CD4-positive, alpha-beta T cell treated with Interleukin-17A for 4 hours (primary cell): ENCODE data around the gene ANKRD53.
A peak's percentile ranks its signal among the peaks of the same experiment; 100 is the strongest.

Experiments
- DNase-seq: peaks from one replicate; pipeline ENCODE4 v3.0.0-alpha.2; 2020; ENCODE audit warnings: mixed read lengths

The ANKRD53 gene, protein sequence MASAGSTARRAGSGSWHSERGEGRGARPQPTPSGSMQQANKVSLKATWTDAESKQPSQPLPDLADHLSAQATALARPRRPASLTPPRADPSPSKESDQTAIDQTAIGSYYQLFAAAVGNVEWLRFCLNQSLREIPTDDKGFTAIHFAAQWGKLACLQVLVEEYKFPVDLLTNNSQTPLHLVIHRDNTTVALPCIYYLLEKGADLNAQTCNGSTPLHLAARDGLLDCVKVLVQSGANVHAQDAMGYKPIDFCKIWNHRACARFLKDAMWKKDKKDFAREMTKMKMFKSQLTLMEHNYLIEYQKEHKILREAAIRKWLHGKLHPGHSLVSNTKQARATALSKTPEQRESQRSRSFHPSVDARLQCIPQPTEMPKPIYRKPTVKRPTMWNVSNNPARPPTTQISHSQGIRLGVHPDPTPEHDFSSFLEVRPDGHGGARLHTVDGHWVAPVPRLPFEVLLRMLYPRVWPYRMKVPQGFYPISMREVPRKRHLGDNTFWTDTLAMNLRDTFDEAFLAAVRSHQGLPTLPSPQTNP

DNA sequence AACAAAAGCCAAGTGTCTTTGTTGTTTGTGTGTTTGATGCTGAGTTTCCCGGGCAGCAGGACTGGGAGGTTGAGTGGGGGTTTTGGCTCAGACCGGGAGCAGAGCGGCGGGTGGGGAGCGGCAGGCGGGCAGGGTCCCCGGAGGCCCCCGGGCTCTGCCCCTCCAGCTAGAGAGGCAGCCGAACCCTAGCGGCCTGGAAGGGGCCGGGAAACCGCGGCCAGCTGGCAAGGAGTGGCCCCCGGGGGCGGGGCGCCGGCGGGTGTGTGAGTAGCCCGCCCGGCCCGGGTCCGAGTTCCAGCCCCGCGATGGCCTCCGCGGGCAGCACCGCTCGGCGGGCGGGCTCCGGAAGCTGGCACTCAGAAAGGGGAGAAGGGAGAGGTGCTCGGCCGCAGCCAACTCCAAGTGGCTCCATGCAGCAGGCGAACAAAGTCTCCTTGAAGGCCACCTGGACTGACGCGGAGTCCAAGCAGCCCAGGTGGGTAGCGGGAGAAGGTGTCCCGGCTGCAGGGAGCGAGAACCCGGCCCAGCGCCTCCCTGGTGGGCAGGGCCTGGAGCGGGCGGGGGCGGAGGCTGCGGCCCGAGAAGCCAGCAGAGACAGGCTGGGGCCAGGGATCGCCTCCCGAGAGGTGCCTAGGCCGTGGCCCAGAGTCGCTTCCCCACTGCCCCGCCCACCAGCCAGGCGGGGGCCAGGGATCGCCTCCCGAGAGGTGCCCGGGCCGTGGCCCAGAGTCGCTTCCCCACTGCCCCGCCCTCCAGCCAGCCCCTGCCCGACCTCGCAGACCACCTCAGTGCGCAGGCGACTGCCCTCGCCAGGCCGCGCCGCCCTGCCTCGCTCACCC is at the start of gene ANKRD53:
Gene ANKRD53 (plus strand): TSS at position 290 of the 839 bp plus-strand sequence. CDS start 16 bp downstream, at position 306.
- peak; percentile 42 for DNase-seq

DNA sequence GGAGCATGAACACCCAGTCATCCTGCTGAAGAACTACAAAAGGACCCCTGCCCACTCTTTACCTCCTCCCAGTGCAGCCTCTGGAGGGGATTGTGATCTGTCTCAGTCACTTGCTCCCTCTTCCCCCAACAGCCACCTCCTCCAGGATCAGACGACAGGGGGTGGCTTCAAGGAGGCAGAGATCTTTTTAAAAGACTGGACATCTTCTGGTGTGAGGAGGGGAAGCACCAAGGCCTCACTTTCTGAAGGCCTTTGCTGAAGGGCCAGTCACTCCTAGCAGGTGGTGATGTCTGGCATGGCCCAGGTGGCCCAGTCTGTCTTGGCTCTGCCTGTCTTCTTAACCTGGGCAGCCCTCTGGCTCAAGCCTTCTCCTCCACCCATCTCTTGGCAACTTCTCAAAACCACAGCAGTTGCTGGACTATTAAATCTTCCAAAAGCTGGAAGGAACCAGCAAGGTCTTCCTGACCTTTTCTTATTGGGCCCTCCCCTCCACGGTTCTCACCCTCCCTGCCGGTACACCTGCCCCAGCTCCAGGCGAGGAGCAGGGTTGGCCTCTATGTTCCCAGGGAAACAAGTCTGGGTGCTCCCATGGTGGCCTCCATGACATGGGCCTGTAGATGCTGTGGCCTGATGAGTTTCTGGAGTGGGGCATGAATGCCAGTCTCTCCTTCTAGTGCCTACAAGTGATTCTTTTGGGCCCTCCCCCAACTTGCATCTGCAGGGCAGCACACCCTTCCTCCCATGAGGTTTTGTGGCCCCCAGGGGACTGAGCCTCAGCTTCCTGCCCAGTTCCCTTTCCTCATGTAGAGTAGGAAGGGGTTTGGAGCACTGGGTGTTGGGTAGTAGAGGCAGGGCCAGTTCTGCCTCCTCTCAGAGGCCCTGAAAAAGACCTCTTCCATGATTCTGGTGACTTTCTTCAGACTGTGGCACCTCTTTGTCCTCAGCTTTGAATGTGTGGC is 47.8 kb upstream of the ANKRD53 start:
- DNase-seq, result no peak

DNA sequence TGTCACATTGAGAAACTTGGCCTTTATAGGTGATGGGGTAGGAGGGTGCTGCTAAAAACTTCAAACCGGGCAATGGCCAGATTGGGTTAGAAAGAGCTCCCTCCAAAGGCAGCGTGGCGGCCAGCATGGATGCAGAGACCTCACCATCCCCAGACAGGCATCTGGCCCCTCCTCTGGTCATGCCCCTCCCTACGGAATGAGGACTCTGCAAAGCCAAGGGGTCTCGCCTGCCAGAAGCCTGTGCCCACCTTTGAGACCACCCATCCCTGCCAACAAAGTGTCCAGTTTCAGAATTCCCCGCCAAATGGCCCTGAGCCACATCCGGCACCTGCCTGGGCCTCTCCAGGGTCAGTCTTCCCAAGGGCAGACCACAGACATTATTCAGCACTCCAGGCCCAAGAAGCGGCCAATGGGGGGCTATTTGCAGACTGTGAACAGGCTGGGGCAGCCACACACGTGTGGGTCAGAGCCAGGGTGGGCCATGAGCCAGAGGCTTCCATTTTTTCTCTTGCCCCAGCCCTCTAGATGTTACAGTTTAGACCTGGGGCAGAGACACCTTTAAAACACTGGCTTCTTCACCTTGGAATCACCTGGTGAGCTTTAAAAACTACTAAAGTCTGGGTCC is 46.9 kb upstream of the ANKRD53 start:
- no peak for DNase-seq

DNA sequence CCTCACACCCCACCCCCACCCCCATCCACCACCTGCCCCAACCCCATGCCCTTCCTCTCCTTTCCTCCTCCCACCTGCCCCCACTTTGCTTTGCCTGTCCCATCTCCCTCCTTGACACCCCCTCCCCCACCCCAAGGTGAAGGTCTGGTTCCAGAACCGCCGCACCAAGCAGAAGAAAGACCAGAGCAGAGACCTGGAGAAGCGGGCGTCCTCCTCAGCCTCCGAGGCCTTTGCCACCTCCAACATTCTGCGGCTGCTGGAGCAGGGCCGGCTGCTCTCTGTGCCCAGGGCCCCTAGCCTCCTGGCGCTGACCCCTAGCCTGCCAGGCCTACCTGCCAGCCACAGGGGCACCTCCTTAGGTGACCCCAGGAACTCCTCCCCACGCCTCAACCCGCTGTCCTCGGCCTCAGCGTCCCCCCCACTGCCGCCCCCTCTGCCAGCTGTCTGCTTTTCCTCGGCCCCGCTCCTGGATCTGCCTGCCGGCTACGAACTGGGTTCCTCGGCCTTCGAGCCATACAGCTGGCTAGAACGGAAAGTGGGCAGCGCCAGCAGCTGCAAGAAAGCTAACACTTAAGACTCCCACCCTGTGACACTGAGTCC is 45.7 kb upstream of the ANKRD53 start:
- DNase-seq, result no peak

DNA sequence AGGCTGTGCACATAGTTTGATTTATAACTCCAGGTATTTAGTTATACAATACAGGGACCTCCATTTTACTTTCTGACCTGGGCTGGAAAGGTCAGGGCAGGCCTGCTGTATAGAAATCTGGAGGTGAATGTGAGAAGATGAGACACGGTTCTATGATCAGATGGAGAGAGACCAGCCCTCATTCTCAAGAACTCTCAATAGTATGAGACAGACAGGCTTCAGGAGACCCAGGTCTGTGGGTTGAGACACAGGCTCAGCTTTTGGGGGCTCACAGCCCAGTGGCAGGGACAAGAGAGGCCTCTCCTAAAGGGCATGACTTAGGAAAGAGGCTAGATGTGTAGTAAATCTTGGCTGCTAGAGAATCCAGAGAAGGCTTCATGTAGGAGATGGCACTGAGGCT is 43.4 kb upstream of the ANKRD53 start:
- DNase-seq, result no peak

DNA sequence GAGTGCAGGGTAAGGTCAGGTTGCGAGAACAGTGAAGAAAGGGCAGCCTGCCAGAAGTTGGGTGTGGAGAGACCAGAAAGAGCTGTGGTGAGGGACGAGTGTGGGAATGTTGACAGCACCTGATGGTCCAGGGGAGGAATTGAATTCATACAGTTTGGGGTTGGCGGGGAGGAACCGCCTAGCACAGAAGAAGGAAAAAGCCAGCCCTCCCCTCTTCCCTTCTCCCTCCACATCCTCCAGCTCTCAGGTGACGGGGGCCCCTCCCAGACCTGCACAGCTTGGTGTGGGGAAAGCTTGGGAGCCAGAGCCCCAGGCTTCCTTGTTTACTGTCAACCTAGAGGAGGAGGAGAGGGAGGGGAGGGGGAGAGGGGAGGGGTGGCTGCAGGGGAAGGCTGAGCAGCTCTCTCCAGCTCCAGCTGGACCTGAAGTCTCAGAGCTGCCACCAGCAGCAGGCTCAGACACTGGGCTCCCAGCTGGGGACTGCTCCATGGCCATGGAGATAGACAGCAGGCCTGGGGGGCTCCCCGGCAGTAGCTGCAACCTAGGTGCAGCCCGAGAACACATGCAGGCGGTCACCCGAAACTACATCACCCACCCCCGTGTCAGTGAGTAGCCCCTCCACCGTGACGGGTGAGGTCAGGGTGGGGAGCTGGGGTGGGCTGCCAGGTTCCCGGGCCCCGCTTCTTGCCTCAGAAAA is 42.8 kb upstream of the ANKRD53 start, which contains the start of gene ATP6V1B1:
Gene ATP6V1B1 (plus strand): TSS at position 433 of the 697 bp plus-strand sequence. CDS start 55 bp downstream, at position 488.
- no peak for DNase-seq

DNA sequence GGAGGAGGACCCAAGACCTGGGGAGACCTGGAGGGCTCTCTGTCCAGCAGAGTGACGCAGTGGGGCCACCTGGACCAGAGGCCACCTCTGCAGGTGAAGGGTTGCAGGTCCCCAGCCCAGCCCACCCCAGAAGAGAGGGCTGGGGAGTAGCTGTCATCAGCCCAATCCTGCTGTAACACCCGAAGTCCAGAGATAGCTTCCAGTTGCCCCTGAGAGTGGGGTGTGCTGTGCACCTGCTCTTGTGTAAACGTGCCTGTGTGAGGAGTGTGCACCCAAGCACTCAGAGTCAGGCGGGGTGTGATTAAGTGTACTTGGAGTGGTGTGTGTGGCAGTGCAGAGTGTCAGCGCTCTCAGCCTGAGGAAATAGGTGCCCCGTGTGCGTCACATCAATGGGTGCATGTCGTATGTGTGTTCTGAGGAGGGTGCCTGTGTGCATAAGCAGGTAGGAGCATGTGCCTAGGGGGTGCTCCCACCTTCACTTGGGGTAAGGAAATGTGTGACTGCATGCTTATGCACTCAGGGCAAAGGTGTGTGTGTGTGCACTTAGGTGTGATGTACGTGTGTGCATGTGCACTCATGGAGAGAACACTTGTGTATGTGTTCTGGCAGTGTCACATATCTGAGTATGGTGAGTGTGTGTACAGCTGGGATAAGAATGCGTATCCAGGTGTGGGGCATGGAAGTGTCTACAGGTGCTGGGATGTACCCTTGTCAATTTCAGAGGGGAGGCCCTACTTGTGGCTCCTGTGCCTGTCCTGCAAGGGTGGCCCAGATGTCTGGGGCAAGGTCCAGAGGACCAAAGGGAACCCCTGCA is 42.1 kb upstream of the ANKRD53 start:
- DNase-seq, result no peak

DNA sequence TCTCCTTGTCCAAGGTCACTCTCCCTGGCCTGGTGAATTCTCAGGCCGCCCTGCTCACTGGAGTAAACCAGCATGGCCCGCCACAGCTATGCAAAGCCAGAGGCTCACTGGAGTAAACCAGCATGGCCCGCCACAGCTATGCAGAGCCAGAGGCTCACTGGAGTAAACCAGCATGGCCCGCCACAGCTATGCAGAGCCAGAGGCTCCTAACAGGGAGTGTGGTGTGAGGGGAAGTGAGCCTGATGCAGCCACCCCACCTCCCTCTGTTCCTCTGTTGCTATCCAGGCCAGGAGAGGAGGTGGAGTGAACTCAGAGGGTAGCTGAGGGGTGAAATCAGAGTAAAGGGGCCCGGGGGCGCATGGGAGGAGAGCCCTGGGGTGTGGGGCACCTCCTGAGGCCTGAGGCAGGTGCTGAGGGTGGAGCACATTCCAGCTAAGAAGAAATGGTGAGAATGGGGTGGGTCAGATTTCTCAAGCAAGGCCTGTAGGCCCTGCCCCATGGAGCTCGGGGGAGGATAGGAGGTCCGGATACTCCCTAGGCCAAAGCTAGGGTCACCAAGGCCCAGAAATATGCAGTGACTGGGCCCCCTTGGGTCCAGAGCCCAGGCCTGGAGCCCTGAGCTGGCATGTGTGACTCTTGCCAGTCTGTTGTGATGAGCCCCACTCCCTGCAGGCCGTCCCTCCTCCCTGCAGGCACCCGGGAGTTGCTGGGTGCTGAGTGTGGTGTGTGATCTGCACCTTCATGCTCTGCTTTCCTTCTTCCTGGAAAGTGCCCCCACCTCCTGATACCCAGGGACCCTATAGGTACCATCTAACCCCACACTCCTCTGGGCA is 41.2 kb upstream of the ANKRD53 start:
- DNase-seq, result no peak

DNA sequence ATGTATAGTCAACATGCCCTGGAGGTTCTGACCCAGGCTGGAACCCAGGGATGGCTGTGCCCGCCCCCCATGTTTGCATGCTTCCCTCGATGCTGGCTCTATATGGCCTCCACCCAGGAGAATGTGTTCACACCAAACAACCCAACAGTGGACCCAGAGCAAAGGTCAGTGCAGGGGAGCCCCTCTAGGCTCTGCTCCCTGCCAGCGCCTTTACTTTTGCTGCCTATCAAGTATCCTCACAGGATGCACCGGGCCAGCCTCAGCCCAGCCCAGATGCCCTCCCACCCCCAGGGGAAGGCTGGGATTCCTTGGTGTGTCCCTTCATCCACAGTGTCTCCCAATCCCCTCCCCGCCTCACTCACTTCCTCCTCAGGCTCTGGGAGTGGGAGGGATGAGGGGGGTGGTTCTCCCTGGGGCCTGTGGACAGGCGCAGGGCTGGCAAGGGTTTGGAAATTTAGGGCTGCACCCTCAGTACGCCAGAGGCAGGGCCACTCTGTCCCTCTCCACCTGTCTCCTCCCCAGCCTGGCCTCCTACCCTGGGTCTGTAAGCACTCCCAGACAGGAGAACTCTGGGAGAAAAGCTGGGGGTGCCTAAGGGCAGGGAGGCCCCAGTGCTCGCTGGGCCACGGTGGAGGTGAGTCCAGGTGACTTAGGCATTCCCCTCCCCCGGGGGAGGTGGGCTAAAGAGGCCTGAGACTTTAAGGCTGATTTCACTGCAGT is 40.4 kb upstream of the ANKRD53 start:
- no peak for DNase-seq

DNA sequence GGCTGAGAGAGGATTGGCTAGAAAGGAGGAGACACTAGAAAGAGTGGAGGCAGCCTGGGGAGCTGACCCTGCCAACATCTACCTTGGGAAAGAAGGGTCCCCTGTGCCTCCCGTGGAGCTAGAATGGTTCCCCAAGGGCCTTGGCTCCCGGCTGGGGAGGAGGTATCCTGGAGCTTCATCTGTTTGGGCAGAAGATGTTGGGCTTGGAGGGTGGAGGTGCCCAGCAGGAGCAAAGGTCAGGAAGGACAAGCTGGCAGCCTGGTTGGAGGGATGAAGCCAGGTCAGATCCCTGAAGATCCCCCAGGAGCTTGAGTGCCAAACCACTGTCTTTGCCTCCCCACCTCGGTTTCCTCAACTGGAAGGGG is 39.9 kb upstream of the ANKRD53 start:
- DNase-seq, result no peak

DNA sequence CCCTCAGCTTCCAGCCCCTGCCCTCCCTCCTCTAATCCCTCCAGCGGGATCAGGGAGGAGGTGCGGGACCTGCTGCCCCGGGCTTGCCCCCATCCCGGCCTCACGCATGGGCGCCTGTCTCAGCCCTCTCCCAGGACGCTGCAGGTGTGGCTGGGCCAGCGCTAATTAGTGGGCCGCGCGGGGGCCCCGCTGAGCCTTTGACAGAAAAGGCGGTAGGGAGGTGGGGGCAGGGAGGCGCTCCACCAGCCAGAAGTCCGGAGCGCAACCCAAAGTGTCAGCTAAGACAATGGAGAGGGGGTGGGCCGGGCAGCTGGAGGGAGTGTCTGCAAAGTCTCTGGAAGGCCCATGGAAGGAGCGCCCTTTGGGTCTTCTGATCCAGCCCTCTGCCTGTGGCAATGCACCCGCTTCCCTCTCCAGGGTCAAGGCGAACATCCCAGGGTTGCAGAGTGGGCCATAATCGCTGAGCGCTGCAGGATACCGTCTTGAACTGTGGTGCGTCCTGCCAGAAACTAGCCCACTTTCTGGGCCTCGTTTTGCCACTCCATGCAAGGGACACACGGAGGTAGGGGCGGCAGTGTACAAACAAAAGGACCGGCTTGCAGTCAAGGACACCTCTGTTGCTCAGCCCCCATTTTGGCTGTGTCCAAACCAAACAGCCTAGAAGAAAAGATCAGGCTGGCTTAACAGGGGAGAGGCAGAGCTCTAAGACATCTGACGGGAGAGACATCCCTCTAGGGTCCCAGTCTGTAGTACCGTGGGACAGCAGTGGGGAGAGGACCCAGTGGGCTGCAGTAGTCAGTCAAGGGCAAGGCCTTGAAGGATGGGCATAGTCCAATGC is 39.2 kb upstream of the ANKRD53 start:
- DNase-seq, result no peak

DNA sequence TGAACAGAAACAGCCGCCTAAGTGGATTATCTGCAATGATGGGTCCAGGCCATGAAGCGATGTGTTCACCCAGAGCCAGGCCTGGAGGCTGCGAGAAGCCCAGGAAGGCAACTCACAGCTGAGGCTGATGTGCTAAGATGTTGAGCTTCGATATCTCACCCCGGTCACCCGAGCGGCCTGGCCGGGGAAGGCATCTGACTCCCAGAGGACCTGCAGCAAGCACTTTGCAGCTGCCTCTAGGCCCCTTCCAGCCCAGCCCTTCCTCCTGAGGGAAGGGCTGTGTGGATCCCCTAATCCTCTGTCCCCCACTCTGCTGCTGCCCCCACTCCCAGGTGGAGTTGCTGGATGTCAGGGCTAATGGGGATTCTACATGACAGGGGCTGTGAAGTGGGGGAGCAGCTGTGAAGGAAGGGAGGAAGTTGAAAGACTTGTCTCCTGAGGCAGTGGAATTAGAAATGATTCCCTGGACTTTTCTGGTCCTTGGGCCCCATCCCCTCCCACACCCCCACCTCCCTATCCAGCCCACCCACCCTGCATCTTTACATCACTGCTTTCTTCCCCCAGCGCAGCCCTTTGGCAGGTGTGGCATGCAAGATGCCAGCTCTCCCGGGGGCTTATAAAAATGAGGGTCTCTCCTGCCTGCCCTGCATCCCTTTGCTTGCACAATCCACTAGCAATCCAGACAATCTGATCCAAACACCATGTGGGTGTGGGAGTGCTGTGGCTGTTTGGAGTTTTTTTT is 38.4 kb upstream of the ANKRD53 start:
- DNase-seq, result no peak

DNA sequence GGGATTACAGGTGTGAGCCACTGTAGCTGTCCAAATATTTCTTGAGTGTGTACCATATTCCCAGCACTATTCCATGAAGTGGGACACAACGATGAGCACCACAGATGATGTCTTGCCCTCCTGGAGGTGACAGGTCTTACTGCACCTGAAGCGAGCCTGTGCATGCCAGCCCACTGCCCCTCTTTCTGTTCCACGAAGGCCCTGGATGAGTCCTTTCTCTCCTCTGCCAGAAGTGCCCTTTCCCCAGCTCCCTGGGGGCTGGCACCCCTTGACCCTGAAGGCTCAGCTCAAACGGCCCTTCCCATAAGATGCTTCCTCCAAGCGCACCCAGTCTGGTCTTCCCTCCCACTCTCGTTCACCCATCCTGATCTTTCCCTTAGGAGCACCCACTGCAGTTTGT is 37.2 kb upstream of the ANKRD53 start:
- no peak for DNase-seq

DNA sequence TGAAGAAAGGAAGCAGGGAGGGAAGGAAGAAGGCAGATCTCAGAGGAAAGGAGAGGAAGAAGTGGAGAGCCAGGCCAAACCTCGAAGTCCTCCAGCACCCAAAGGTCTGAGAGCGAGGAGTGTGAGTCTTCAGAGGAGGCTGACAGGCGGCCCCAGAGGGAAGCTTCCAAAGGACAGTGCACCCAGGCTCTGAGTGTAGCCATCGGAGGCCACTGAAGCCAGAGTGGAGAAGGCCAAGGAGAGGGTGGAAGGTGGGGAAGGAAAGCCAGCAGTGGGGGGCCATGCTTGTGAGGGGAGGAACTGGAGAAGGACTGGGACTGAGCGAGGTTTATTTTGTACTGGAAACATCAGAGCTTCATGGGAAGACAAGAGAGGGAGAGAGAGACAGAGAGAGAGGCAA is 36.7 kb upstream of the ANKRD53 start:
- no peak for DNase-seq

DNA sequence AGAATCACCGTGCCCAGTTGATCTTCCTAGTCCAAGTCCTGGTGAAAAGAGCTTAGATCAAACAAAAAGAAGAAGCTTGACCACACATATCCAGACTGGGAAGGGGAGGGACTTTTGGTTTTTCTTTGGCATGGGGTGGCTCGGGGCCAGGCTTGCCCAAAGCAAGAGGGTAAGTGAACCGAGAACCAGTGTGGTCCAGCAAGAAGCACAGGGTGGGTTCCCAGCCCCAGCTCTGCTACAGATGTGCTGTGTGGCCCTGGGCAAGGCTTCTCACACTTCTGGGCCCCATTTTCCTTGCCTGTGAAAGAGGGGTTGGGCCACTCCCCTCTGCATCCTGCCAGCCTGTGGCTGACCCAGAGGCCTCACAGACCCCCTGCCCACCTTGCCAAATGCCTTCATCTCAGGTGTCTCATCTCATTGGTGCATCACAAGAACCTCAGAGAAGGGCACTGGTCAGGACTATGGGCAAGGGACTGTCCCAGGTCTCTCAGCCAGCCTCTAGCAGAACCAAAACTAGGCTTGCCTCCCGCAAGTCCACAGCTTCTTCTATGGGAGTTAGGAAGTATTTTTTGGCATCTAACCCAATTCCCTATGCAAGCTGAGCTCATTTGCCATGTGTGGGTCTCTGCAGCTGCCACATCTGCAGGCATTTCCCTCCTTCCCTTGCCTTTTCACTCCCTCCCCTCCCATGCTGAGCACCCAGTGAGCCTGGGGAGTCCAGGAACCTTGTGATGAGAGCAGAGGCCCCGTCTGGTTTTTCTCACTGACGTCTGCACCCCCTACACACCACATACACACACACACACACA is 35.8 kb upstream of the ANKRD53 start:
- DNase-seq, result no peak
